ENCODE measurements around the gene CFHR5.
"Not testable (repeated sequence)": the region's sequence is repeated elsewhere in the genome, so short reads cannot be mapped to it uniquely, and the experiment has no call there.

The CFHR5 gene

GRCh38 chr1:196982247-196982646, 4.9 kb downstream of the CFHR5 start:
- not testable (repeated sequence) for H3K4me3 ChIP-seq (ENCODE audit: low read depth, low read length); H3K9ac ChIP-seq (ENCODE audit: low read depth, low read length); H3K9me3 ChIP-seq (ENCODE audit: control insufficient read depth, insufficient read depth, low read length); H3K4me1 ChIP-seq (ENCODE audit: control insufficient read depth, insufficient read depth, low read length); H3K36me3 ChIP-seq (ENCODE audit: control insufficient read depth, insufficient read depth, low read length); H3K27me3 ChIP-seq (ENCODE audit: control insufficient read depth, insufficient read depth, low read length)

DNA sequence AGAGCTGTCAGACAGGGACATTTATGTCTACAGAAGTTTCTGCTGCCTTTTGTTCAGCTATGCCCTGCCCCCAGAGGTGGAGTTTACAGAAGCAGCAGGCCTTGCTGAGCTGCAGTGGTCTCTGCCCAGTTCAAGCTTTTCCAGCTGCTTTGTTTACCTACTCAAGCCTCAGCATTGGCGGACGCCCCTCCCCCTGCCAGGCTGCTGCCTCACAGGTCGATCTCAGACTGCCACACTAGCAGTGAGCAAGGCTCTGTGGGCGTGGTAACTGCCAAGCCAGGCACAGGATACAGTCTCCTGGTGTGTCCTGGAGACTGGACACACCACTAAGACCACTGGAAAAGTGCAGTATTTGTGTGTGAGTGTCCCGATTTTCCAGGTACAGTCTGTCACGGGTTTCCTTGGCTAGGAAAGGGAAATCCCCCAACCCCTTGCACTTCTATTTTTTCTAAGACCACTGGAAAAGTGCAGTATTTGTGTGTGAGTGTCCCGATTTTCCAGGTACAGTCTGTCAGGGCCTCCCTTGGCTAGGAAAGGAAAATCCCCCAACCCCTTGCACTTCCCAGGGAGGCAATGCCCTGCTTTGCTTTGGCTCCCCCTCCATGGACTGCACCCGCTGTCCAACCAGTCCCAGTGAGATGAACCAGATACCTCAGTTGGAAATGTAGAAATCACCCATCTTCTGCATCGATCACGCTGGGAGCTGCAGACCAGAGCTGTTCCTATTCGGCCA, 14.7 kb downstream of the CFHR5 start:
- H3K4me3 ChIP-seq (ENCODE audit: low read depth, low read length): peak overlapping the region; percentile 19
- not testable (repeated sequence) for H3K9me3 ChIP-seq (ENCODE audit: control insufficient read depth, insufficient read depth, low read length); H3K36me3 ChIP-seq (ENCODE audit: control insufficient read depth, insufficient read depth, low read length); H3K27me3 ChIP-seq (ENCODE audit: control insufficient read depth, insufficient read depth, low read length)
- peaks cover 12% of the 10 kb centered on the region for H3K4me1 ChIP-seq (ENCODE audit: control insufficient read depth, insufficient read depth, low read length)
- peak overlapping the region; percentile 56 for H3K9ac ChIP-seq (ENCODE audit: low read depth, low read length)

DNA sequence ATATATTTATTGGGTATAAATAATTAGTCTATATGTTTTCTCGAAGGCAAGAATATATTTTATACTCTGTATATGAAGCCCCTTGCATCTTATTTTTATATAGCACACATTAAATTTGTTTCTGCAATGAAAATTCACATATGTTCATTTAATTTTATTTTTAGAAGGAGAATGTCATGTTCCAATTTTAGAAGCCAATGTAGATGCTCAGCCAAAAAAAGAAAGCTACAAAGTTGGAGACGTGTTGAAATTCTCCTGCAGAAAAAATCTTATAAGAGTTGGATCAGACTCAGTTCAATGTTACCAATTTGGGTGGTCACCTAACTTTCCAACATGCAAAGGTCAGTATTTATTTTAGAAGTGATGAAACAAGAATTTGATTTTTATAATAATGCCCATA, 16.6 kb downstream of the CFHR5 start:
- Histone ChIP-seq H3K4me1 (ENCODE audit: control insufficient read depth, insufficient read depth, low read length) (peaks cover 12% of the 10 kb centered on the region), H3K9ac (ENCODE audit: low read depth, low read length) (no peak overlapping the region), H3K9me3 (ENCODE audit: control insufficient read depth, insufficient read depth, low read length) (no peaks in the 10 kb centered on the region), H3K27me3 (ENCODE audit: control insufficient read depth, insufficient read depth, low read length) (no peaks in the 10 kb centered on the region), H3K36me3 (ENCODE audit: control insufficient read depth, insufficient read depth, low read length) (no peaks in the 10 kb centered on the region), H3K4me3 (ENCODE audit: low read depth, low read length) (no peak overlapping the region)

DNA sequence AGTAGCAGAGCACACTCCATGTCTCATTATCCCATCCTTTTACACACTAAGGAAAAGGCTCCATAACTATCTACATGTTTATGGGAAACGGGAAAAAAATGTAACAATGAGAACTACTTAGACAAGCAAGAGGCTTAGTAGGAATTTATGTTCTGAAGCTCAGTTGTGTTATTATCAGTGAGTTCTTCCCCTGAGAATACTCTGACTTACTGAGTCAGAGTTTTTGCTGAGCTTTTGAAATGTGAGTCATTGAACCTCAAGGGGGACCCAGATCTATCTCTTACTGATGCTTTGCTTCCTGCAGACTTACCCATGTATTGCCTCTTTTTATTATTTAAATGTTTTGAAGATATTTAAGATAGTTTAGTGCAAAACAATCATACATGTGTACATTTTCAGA, 20.1 kb downstream of the CFHR5 start:
- no peaks in the 10 kb centered on the region for H3K36me3 ChIP-seq (ENCODE audit: control insufficient read depth, insufficient read depth, low read length)
- H3K9ac ChIP-seq (ENCODE audit: low read depth, low read length): no peak overlapping the region
- no peaks in the 10 kb centered on the region for H3K9me3 ChIP-seq (ENCODE audit: control insufficient read depth, insufficient read depth, low read length)
- no peak overlapping the region for H3K4me3 ChIP-seq (ENCODE audit: low read depth, low read length)
- peaks cover 2% of the 10 kb centered on the region for H3K4me1 ChIP-seq (ENCODE audit: control insufficient read depth, insufficient read depth, low read length)
- H3K27me3 ChIP-seq (ENCODE audit: control insufficient read depth, insufficient read depth, low read length): no peaks in the 10 kb centered on the region

GRCh38 chr1:197001828-197002227, 24.5 kb downstream of the CFHR5 start:
- Histone ChIP-seq H3K9me3 (ENCODE audit: control insufficient read depth, insufficient read depth, low read length) (no peaks in the 10 kb centered on the region), H3K36me3 (ENCODE audit: control insufficient read depth, insufficient read depth, low read length) (no peaks in the 10 kb centered on the region), H3K4me1 (ENCODE audit: control insufficient read depth, insufficient read depth, low read length) (no peaks in the 10 kb centered on the region), H3K9ac (ENCODE audit: low read depth, low read length) (no peak overlapping the region), H3K27me3 (ENCODE audit: control insufficient read depth, insufficient read depth, low read length) (no peaks in the 10 kb centered on the region), H3K4me3 (ENCODE audit: low read depth, low read length) (no peak overlapping the region)

GRCh38 chr1:197003132-197003531, 25.8 kb downstream of the CFHR5 start:
- Histone ChIP-seq H3K4me1 (ENCODE audit: control insufficient read depth, insufficient read depth, low read length) (no peaks in the 10 kb centered on the region), H3K36me3 (ENCODE audit: control insufficient read depth, insufficient read depth, low read length) (no peaks in the 10 kb centered on the region), H3K27me3 (ENCODE audit: control insufficient read depth, insufficient read depth, low read length) (no peaks in the 10 kb centered on the region), H3K4me3 (ENCODE audit: low read depth, low read length) (no peak overlapping the region), H3K9ac (ENCODE audit: low read depth, low read length) (no peak overlapping the region), H3K9me3 (ENCODE audit: control insufficient read depth, insufficient read depth, low read length) (no peaks in the 10 kb centered on the region)

DNA sequence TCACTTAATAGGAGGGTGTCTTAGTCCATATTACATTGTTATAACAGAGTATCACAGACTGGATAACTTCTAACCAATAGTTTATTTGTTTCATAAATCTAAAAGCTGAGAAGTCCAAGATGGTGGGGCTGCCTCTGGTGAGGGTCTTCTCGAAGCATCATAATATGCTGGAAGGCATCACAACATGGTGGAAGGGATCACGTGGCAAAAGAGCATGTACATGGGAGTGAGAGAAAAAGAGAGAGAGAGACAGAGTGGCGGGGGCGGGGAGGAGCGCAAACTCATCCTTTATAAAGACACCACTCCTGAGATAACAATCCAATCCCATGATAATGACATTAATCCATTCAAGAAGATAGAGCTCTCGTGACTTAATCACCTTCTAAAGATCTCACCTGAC, 31.5 kb downstream of the CFHR5 start:
- no peak overlapping the region for H3K9ac ChIP-seq (ENCODE audit: low read depth, low read length)
- peaks cover 7% of the 10 kb centered on the region for H3K9me3 ChIP-seq (ENCODE audit: control insufficient read depth, insufficient read depth, low read length)
- no peaks in the 10 kb centered on the region for H3K36me3 ChIP-seq (ENCODE audit: control insufficient read depth, insufficient read depth, low read length)
- no peaks in the 10 kb centered on the region for H3K27me3 ChIP-seq (ENCODE audit: control insufficient read depth, insufficient read depth, low read length)
- H3K4me3 ChIP-seq (ENCODE audit: low read depth, low read length): no peak overlapping the region
- no peaks in the 10 kb centered on the region for H3K4me1 ChIP-seq (ENCODE audit: control insufficient read depth, insufficient read depth, low read length)

DNA sequence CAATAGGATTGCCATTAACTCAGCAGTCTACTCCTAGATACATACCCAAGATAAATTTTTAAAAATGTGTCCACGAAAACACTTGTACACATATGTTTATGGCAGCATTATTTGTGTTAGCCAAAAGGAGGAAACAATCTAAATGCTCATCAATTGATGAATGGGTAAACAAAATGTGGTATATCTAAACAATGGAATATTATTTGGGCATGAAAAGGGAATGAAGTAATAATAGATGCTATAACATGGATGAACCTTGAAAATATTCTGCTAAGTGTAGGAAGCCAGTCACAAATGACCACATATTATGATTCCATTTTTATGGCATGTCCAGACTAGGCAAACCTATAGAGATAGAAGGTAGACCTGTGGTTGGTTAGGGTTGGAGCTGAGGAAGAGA, 34.3 kb downstream of the CFHR5 start:
- H3K9ac ChIP-seq (ENCODE audit: low read depth, low read length): no peak overlapping the region
- H3K27me3 ChIP-seq (ENCODE audit: control insufficient read depth, insufficient read depth, low read length): no peaks in the 10 kb centered on the region
- H3K4me1 ChIP-seq (ENCODE audit: control insufficient read depth, insufficient read depth, low read length): no peaks in the 10 kb centered on the region
- H3K4me3 ChIP-seq (ENCODE audit: low read depth, low read length): no peak overlapping the region
- H3K9me3 ChIP-seq (ENCODE audit: control insufficient read depth, insufficient read depth, low read length): peaks cover 7% of the 10 kb centered on the region
- no peaks in the 10 kb centered on the region for H3K36me3 ChIP-seq (ENCODE audit: control insufficient read depth, insufficient read depth, low read length)

- Histone ChIP-seq H3K9me3 (ENCODE audit: control insufficient read depth, insufficient read depth, low read length) (peaks cover 7% of the 10 kb centered on the region), H3K4me1 (ENCODE audit: control insufficient read depth, insufficient read depth, low read length) (no peaks in the 10 kb centered on the region), H3K9ac (ENCODE audit: low read depth, low read length) (no peak overlapping the region), H3K4me3 (ENCODE audit: low read depth, low read length) (no peak overlapping the region), H3K36me3 (ENCODE audit: control insufficient read depth, insufficient read depth, low read length) (no peaks in the 10 kb centered on the region), H3K27me3 (ENCODE audit: control insufficient read depth, insufficient read depth, low read length) (no peaks in the 10 kb centered on the region)
Measured at GRCh38 chr1:197013234-197013633, 35.9 kb downstream of the CFHR5 start.

DNA sequence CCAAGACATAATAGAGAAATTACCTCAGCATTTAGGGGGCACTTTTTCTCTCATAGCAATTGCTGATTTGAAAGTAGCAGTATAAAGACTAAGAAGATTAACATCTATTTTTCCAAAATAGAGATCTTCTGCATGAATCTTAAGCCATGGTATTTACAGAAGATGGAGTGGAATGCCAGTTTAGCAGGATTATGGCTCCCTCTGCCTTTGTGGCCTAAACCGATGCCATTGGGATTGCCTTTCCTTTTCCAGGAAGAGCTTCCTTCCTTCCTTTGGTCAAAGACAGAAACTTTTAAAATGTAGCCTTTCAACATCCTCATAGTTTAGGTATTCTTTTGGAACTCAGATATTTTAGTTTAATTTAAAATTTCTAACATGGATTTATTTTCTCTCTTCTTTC, 39.4 kb downstream of the CFHR5 start:
- no peaks in the 10 kb centered on the region for H3K27me3 ChIP-seq (ENCODE audit: control insufficient read depth, insufficient read depth, low read length)
- no peaks in the 10 kb centered on the region for H3K4me1 ChIP-seq (ENCODE audit: control insufficient read depth, insufficient read depth, low read length)
- no peaks in the 10 kb centered on the region for H3K36me3 ChIP-seq (ENCODE audit: control insufficient read depth, insufficient read depth, low read length)
- H3K9me3 ChIP-seq (ENCODE audit: control insufficient read depth, insufficient read depth, low read length): peaks cover 2% of the 10 kb centered on the region
- no peak overlapping the region for H3K9ac ChIP-seq (ENCODE audit: low read depth, low read length)
- no peak overlapping the region for H3K4me3 ChIP-seq (ENCODE audit: low read depth, low read length)

- Histone ChIP-seq H3K9me3 (ENCODE audit: control insufficient read depth, insufficient read depth, low read length) (no peaks in the 10 kb centered on the region), H3K9ac (ENCODE audit: low read depth, low read length) (no peak overlapping the region), H3K36me3 (ENCODE audit: control insufficient read depth, insufficient read depth, low read length) (no peaks in the 10 kb centered on the region), H3K4me3 (ENCODE audit: low read depth, low read length) (no peak overlapping the region), H3K27me3 (ENCODE audit: control insufficient read depth, insufficient read depth, low read length) (no peaks in the 10 kb centered on the region), H3K4me1 (ENCODE audit: control insufficient read depth, insufficient read depth, low read length) (no peaks in the 10 kb centered on the region)
Measured at GRCh38 chr1:197017558-197018146, 40.3 kb downstream of the CFHR5 start.

DNA sequence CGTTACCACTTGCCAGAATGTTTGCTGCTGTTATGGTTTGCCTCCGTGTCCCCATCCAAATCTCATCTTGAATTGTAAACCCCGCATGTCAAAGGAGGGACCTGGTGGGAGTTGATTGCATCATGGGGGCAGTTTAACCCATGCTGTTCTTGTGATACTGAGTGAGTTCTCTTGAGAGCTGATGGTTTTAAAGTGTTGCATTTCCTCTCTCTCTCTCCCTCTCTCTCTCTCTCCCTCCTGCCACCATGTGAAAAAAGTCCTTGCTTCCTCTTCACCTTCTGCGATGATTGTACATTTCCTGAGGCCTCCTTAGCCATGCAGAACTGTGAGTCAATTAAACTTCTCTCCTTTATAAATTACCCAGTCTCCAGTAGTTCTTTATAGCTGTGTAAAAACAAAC, 44.4 kb downstream of the CFHR5 start:
- no peak overlapping the region for H3K9ac ChIP-seq (ENCODE audit: low read depth, low read length)
- no peaks in the 10 kb centered on the region for H3K27me3 ChIP-seq (ENCODE audit: control insufficient read depth, insufficient read depth, low read length)
- no peaks in the 10 kb centered on the region for H3K4me1 ChIP-seq (ENCODE audit: control insufficient read depth, insufficient read depth, low read length)
- no peaks in the 10 kb centered on the region for H3K9me3 ChIP-seq (ENCODE audit: control insufficient read depth, insufficient read depth, low read length)
- no peaks in the 10 kb centered on the region for H3K36me3 ChIP-seq (ENCODE audit: control insufficient read depth, insufficient read depth, low read length)
- no peak overlapping the region for H3K4me3 ChIP-seq (ENCODE audit: low read depth, low read length)
